HG02973 (cell line): ENCODE measurements around the gene MED15.
"Not testable (repeated sequence)": the region's sequence is repeated elsewhere in the genome, so short reads cannot be mapped to it uniquely, and the experiment has no call there.

ENCODE experiments used
- ATAC-seq: cut with Tn5 transposase; IDR thresholded peaks from one replicate; pipeline ENCODE4 v1.9.1; 2021; ENCODE audit warnings: moderate library complexity; ENCODE audit not compliant: unreplicated experiment

The MED15 gene

DNA sequence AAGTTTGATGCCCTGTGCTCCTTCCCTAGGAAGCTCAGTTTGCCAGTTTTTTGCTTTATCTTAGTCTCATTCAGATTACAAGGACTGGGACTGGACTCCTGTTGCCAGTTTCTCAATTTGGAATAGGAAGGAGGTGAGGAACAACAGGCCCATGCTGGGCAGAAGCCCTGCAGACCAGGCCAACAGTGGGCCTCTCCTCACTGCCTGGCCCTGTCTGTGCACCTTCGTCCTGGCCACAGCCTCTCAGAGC is 23.7 kb downstream of the MED15 start:
- no peak for ATAC-seq

DNA sequence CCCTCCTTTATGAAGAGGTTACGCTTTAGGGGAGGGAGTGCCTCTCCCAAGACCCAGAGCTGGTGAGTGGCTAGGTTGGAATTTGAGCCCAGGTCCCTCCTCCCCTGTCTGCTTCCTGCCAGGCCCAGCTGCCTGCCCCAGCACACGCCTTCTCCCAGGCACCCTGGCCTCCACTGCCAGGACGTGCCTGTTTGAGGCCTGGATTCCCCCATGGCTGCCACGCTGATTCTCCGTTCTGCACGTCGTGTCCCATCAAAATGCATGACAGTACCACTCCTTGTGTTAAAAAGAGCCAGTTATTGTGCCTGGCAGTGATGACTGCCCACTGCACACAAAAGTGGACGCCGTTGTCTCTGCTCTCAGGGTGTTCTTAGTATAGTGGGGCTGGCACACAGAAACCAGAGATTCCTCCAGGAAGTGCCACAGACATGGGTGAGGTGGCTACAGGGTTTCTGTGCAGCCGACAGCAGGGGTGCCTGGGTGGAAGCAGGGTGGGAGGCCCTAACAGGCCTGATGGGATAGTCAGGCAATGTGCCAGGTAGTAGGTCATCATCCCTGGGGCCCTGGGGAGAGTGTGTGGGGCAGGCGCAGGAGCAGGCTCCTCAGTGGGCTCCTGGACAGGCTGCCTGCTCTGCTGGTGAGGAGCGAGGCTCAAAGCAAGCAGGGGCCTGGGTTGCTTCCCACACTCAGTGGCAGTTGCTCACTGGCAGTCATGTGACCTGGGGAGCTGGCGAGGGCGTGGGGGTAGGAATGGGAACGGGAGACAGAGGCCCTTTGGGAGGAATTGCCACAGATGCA is 24.2 kb downstream of the MED15 start:
- no peak for ATAC-seq

DNA sequence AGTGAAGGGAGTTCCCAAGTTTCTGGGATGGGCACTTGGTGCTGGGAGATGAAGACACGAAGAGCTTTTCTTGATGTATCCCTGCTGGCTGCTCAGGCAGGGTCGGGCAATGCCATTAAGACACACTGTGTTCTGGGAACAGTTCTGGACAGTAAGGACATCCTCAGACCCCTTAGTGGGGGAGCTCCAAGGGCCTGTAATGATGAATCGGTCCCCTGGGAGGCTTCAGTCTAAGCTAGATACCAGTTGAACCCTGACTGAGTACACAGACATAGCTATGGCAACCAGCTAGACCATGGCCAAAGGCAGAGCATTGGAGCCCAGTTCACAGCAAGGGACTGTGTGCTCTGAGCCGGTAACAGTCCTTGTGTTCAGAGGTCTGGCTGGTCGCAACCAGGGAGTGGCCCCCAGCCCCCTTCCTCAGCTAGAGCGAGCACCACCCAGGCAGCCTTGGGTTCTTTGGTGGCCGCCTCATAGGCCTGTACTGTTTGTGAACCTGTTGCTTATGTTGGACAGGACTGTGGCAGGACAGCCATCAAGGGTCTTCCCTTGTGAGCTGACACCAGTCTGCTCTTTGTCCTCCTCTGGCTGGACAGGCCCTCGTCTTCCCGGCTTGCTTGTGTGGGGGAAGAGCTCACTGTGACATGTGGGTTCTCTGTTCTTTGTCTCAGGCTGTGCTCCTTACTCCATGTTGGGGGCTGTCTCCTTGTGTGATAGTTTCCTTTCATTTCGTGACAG is 25.0 kb downstream of the MED15 start:
- ATAC-seq = no peak

- no peak for ATAC-seq
These were observed 25.9 kb downstream of the MED15 start for GRCh38 chr22:20533095-20533878.

GRCh38 chr22:20533879-20534265 is 26.5 kb downstream of the MED15 start:
- no peak for ATAC-seq

- no peak for ATAC-seq
These were observed 29.3 kb downstream of the MED15 start for GRCh38 chr22:20536590-20537324.

GRCh38 chr22:20537325-20537756 is 29.9 kb downstream of the MED15 start:
- ATAC-seq = no peak

- ATAC-seq = no peak
These were observed 30.6 kb downstream of the MED15 start for GRCh38 chr22:20537983-20538382.

- not testable (repeated sequence) for ATAC-seq
These were observed 31.5 kb downstream of the MED15 start for GRCh38 chr22:20538875-20539274.

DNA sequence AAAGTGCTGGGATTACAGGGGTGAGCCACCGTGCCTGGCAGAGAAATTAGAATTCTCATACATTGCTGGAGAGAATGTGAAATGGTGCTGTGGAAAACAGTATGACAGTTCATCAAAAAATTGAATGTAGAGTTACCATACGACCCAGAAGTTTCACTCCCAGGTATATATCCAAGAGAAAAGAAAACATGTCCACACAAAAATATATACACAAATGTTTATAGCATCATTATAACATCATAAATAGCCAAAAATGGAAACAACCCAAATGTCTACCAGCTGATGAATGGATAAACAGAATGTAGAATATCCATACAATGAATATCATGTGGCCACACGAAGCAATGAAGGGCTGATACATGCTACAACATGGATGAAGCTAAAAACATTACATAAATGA is 34.6 kb downstream of the MED15 start:
- no peak for ATAC-seq

DNA sequence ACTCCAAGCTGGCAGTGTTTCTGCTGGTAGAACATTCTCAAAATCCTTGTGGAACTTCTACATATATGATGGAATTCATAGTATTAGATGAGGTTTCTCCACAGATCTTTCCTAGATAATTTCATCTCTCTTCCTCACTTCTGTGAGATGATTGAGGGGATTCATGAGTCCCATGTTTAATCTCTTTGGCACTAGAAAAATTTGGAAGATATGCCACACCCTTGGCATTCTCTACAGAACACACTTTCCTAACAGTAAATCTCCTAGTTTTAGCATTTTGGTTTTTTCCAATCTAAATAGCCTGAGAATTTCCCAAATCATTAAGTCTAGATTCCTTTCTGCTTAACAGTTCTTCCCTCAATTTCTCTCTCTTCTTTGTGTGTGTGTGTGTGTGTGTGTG is 35.3 kb downstream of the MED15 start:
- no peak for ATAC-seq

DNA sequence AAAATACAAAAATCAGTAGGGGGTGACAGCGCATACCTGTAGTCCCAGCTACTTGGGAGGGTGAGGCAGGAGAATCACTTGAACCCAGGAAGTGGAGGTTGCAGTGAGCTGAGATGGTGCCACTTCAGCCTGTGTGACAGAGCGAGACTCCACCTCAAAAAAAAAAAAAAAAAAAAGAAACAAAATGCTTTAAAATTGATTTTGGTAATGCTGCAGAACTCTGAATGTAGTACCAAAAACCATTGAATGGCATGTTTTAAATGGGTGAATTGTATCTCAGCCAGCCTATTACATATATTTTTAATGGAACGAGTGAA is 37.9 kb downstream of the MED15 start:
- not testable (repeated sequence) for ATAC-seq

DNA sequence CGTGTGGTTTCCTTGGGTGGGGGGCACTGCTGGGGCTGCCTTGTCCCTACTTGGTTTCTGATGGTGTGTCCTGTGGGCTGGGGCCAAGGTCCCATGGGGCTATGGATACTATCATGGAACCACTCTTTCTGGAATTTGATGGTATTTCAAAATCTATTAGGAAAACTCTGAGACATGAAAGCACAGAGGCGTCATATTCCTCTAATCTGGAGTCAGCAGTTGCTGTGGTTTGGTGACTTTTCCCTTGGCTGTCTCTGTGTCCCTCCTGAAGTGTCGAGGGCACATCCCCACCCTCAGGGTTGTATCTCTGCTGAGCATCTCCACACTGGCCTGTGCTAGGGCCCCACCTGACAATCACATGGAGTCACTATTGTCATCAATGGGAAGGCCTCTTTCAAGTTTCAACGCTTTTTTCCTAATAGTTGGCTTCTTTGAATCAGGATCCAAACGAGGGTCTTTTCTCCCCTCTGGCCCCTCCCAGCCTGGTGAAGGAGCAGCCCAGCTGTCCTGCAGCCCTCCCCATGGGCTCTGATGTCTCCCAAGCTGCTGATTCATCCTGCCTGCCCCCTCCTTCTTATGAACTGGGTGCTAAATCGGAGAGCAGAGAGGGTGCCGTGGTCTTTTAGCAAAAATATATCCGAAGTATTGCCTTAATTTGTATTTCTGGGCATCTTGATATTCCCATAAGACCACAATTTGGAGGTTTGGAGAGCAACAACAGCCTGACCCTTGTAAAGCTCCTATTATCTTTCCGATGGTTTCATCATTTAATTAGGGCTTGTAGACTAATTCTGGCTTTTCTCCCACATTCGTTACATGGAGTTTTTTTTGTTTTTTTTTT is 38.5 kb downstream of the MED15 start:
- no peak for ATAC-seq

GRCh38 chr22:20546541-20546950 is 39.1 kb downstream of the MED15 start:
- ATAC-seq = no peak

DNA sequence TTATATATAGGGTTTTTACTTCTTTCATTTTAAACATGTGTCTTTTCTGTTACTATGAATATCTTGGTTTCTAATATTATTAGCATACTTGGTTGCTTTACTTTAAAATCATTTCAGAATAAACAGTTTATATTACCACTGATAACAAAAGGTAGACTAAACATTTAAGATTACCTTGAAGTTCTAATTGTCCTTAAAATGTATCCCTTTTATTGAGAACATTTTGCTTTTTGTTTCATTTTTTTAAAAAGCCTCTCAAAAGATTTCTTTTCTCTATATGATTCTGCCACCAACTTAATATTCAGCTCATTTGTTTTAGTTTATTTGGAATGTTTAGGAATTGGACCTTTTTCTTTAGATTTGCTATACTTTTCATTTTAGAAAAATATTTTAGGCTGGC is 39.6 kb downstream of the MED15 start:
- ATAC-seq = no peak

- no peak for ATAC-seq
These were observed 41.4 kb downstream of the MED15 start for GRCh38 chr22:20548806-20549205.

GRCh38 chr22:20549232-20549841 is 41.9 kb downstream of the MED15 start:
- ATAC-seq = no peak

DNA sequence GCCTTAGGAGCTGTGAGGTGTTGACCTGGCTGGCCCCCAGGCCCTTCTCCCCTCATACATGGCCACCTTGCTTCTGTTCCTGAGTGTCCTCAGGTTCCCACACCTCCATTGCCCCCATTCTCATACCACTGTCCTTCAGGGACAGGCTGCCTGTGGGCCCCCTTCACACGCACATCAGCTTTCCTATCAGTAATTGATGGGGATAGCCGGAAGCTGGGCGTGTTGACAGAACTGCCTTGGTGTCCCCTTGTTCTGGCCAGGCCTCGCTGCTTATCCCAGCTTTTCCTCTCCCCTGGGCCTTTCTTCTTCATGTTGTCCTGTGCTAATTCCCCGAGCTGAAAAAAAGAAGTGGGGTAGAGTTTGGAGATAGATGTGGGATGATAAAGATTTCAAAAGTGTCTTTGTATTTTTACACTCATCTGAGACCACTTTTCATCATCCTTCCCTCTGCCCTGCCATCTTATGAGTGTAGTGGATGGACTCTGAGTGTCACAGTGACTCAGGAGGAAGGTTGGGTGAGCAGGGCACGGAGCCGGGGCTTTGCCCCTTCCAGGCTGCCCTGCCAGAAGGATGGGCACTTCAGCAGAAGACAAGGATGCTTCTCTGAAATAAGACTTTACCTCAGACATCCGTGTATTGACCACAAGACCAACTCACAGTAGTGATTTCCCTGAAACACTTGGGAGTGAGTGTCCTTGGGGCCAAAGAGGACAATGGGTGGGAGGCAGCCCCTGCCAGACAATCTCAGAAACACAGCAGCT is 42.8 kb downstream of the MED15 start:
- ATAC-seq = no peak
